ENCODE results near the gene SBNO1.

SBNO1 gene

DNA sequence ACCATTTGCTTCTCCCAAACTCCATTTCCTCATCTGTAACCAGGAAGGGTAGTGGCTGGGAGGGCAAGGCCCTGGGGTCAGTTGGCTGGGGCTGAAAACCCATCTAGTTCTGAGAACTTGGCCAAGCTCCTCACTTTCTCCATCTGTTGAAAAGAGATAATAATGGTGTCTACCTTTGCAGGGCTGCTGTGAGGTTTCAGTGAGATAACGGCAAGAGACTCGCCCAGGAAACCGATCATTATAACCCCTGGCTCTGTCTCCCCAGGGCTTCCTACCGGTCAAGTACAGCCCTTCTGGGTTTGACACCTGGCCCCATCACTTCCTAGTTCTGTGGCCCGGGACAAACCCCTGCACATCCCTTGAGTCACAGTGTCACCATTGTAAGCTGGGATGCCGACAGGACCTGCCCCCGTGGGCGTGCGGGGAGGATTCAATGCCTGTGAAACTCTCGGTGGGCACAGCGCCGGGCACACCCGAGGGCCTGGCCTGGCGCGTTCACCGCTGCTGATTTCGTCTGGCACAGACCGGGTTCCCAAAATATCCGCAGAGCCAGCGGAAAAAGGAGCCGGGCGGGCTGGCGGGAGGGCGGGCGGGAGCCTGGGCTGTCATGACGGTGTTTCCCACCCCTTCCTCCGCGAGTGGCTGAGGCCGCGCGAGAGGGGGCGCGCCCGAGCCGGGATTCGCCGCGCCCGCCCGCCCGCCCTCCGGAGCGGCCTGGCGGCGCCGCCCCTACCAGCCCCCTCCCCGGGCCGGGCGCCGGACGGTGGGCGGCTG, 23.7 kb upstream of the SBNO1 start:
- CTCF ChIA-PET: no interaction called here
- Histone ChIP-seq H3K4me3 (ENCODE audit: low read depth, low read length) (peak overlapping the region; percentile 52), H3K36me3 (ENCODE audit: control insufficient read depth in 2 of 2, insufficient read depth in 1 of 2, low read length in 2 of 2) (peaks cover 21 to 35% of the 10 kb centered on the region in 2 experiments; a peak in 2 of 3 replicates), H3K9me3 (ENCODE audit: control insufficient read depth, insufficient read depth, low read depth, low read length) (no peaks in the 10 kb centered on the region), H3K4me1 (ENCODE audit: control insufficient read depth, insufficient read depth, low read length) (peaks cover 2% of the 10 kb centered on the region; the same call in 1 of the 2 replicates), H3K27ac (ENCODE audit: extremely low read depth, low read depth, low read length) (no peak overlapping the region; the same call in 1 of the 2 replicates)
- TF ChIP-seq ZBTB17 (tag by site-specific recombination; IDR thresholded peaks at IDR 0.05): peak; percentile 33; the same call in 1 of the 2 replicates
- TF ChIP-seq ZBTB20 (tag by site-specific recombination; IDR thresholded peaks at IDR 0.05): peak; percentile 88
- TF ChIP-seq ZBTB8A (tag by site-specific recombination; IDR thresholded peaks at IDR 0.05): peak; percentile 92
- TF ChIP-seq, protein P1, sequence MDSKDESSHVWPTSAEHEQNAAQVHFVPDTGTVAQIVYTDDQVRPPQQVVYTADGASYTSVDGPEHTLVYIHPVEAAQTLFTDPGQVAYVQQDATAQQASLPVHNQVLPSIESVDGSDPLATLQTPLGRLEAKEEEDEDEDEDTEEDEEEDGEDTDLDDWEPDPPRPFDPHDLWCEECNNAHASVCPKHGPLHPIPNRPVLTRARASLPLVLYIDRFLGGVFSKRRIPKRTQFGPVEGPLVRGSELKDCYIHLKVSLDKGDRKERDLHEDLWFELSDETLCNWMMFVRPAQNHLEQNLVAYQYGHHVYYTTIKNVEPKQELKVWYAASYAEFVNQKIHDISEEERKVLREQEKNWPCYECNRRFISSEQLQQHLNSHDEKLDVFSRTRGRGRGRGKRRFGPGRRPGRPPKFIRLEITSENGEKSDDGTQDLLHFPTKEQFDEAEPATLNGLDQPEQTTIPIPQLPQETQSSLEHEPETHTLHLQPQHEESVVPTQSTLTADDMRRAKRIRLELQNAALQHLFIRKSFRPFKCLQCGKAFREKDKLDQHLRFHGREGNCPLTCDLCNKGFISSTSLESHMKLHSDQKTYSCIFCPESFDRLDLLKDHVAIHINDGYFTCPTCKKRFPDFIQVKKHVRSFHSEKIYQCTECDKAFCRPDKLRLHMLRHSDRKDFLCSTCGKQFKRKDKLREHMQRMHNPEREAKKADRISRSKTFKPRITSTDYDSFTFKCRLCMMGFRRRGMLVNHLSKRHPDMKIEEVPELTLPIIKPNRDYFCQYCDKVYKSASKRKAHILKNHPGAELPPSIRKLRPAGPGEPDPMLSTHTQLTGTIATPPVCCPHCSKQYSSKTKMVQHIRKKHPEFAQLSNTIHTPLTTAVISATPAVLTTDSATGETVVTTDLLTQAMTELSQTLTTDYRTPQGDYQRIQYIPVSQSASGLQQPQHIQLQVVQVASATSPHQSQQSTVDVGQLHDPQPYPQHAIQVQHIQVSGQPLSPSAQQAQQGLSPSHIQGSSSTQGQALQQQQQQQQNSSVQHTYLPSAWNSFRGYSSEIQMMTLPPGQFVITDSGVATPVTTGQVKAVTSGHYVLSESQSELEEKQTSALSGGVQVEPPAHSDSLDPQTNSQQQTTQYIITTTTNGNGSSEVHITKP (tag by site-specific recombination; IDR thresholded peaks at IDR 0.05): peak; percentile 35; the same call in 1 of the 2 replicates
- TF ChIP-seq ZNF560 (tag by site-specific recombination; IDR thresholded peaks at IDR 0.05; ENCODE audit: borderline replicate concordance): no peak
- TF ChIP-seq EGR2 (tag by site-specific recombination; IDR thresholded peaks at IDR 0.05; ENCODE audit: low read depth): peak; percentile 42; the same call in 1 of the 2 replicates
- TF ChIP-seq SP3 (tag by site-specific recombination; IDR thresholded peaks at IDR 0.05): peak; percentile 40
- TF ChIP-seq SALL2 (tag by site-specific recombination; IDR thresholded peaks at IDR 0.05; ENCODE audit: borderline replicate concordance): no peak
- TF ChIP-seq ZNF76 (tag by site-specific recombination; IDR thresholded peaks at IDR 0.05; ENCODE audit: borderline replicate concordance, low read depth): peak; percentile 66
- TF ChIP-seq ZNF132 (tag by site-specific recombination; IDR thresholded peaks at IDR 0.05; ENCODE audit: borderline replicate concordance): no peak
- peak; percentile 63 for TF ChIP-seq SP2 (tag by site-specific recombination; IDR thresholded peaks at IDR 0.05)
- peak; percentile 54; the same call in 1 of the 2 replicates for TF ChIP-seq ZFHX2 (tag by site-specific recombination; conservative IDR thresholded peaks at IDR 0.05)
- peak; percentile 51; the same call in 1 of the 2 replicates for TF ChIP-seq GLIS2 (tag by site-specific recombination; IDR thresholded peaks at IDR 0.05)
- no peak for TF ChIP-seq ZNF292 (tag by site-specific recombination; IDR thresholded peaks at IDR 0.05; ENCODE audit: borderline replicate concordance, low read depth)
- peak; percentile 93 for TF ChIP-seq ZNF335 (tag by site-specific recombination; conservative IDR thresholded peaks at IDR 0.05)
- 0 out of 2 replicates have a peak, but pooled peaks have one; percentile 15 for TF ChIP-seq ZNF341 (tag by site-specific recombination; IDR thresholded peaks at IDR 0.05; ENCODE audit: low read depth)
- TF ChIP-seq, protein P2, sequence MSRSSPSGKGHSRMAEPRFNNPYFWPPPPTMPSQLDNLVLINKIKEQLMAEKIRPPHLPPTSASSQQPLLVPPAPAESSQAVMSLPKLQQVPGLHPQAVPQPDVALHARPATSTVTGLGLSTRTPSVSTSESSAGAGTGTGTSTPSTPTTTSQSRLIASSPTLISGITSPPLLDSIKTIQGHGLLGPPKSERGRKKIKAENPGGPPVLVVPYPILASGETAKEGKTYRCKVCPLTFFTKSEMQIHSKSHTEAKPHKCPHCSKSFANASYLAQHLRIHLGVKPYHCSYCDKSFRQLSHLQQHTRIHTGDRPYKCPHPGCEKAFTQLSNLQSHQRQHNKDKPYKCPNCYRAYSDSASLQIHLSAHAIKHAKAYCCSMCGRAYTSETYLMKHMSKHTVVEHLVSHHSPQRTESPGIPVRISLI (tag by site-specific recombination; IDR thresholded peaks at IDR 0.05): no peak
- TF ChIP-seq, protein P3, sequence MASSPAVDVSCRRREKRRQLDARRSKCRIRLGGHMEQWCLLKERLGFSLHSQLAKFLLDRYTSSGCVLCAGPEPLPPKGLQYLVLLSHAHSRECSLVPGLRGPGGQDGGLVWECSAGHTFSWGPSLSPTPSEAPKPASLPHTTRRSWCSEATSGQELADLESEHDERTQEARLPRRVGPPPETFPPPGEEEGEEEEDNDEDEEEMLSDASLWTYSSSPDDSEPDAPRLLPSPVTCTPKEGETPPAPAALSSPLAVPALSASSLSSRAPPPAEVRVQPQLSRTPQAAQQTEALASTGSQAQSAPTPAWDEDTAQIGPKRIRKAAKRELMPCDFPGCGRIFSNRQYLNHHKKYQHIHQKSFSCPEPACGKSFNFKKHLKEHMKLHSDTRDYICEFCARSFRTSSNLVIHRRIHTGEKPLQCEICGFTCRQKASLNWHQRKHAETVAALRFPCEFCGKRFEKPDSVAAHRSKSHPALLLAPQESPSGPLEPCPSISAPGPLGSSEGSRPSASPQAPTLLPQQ (tag by site-specific recombination; IDR thresholded peaks at IDR 0.05): 0 out of 2 replicates have a peak, but pooled peaks have one; percentile 6
- TF ChIP-seq SP7 (tag by site-specific recombination; IDR thresholded peaks at IDR 0.05): peak; percentile 39; the same call in 1 of the 2 replicates
- TF ChIP-seq KLF8 (tag by site-specific recombination; IDR thresholded peaks at IDR 0.05): peak; percentile 38; the same call in 1 of the 2 replicates
- TF ChIP-seq, protein P4, sequence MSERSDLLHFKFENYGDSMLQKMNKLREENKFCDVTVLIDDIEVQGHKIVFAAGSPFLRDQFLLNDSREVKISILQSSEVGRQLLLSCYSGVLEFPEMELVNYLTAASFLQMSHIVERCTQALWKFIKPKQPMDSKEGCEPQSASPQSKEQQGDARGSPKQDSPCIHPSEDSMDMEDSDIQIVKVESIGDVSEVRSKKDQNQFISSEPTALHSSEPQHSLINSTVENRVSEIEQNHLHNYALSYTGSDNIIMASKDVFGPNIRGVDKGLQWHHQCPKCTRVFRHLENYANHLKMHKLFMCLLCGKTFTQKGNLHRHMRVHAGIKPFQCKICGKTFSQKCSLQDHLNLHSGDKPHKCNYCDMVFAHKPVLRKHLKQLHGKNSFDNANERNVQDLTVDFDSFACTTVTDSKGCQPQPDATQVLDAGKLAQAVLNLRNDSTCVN (tag by site-specific recombination; optimal IDR thresholded peaks at IDR 0.05): peak; percentile 48
- TF ChIP-seq ZEB2 (tag by site-specific recombination; IDR thresholded peaks at IDR 0.05): peak; percentile 46; the same call in 1 of the 2 replicates
- POLR2A ChIA-PET: interaction anchor here (0.6 to 1.9 kb wide), 4 partner anchors 23 to 324 kb away, joined by 3 to 11 read pairs (median 5); partner anchors contain the start of genes ATP6V0A2, SBNO1 and SNRNP35

Measured in HEK293 (cell line).